Smooth muscle cell (in vitro differentiated cells): ENCODE data around the gene DNAH14. TPM values are rescaled to one million over a fixed set of nuclear protein-coding genes. Genes with fewer than 3 reads are reported as not detected.

Experiments
- DNase-seq: peaks from one replicate; lab custom pipeline; 2025; ENCODE audit not compliant: unreplicated experiment; lab: John Stamatoyannopoulos, UW
- H2AFZ ChIP-seq: fragments of 200-600 bp; sonication (generic); 2 replicates; pipeline ENCODE4 v1.6.0; 2016; ENCODE audit warnings: antibody characterized with exemption, low read depth, mild to moderate bottlenecking
- H3F3A ChIP-seq: fragments of 200-600 bp; sonication (generic); 2 replicates; pipeline ENCODE4 v1.6.0; 2017; ENCODE audit warnings: antibody characterized with exemption, low read depth
- H3K27ac ChIP-seq: fragments of 200-600 bp; sonication (generic); 2 replicates; pipeline ENCODE4 v1.5.1; 2016; ENCODE audit warnings: low read depth, mild to moderate bottlenecking
- H3K27me3 ChIP-seq: fragments of 200-600 bp; sonication (generic); 2 replicates; pipeline ENCODE4 v1.6.1; 2016; ENCODE audit warnings: low read depth, mild to moderate bottlenecking
- H3K36me3 ChIP-seq: fragments of 200-600 bp; sonication (generic); 2 replicates; pipeline ENCODE4 v1.5.1; 2016; ENCODE audit warnings: low read depth
- H3K4me1 ChIP-seq: fragments of 200-600 bp; sonication (generic); 2 replicates; pipeline ENCODE4 v1.5.1; 2016; ENCODE audit warnings: low read depth
- H3K4me2 ChIP-seq: fragments of 200-600 bp; sonication (generic); 2 replicates; pipeline ENCODE4 v1.6.0; 2016; ENCODE audit warnings: mild to moderate bottlenecking
- H3K4me3 ChIP-seq: fragments of 200-600 bp; sonication (generic); 2 replicates; pipeline ENCODE4 v1.5.1; 2016; ENCODE audit warnings: mild to moderate bottlenecking
- H3K79me2 ChIP-seq: fragments of 200-600 bp; sonication (generic); 2 replicates; pipeline ENCODE4 v1.6.0; 2016; ENCODE audit warnings: low read depth, mild to moderate bottlenecking
- H3K9ac ChIP-seq: fragments of 200-600 bp; sonication (generic); 2 replicates; pipeline ENCODE4 v1.6.0; 2016; ENCODE audit warnings: low read depth
- H3K9me3 ChIP-seq: fragments of 200-600 bp; sonication (generic); replicated peaks from 2 replicates; pipeline ENCODE4 v1.5.1; 2016; ENCODE audit warnings: low read depth
- H4K20me1 ChIP-seq: fragments of 200-600 bp; sonication (generic); 2 replicates; pipeline ENCODE4 v1.6.0; 2016; ENCODE audit warnings: low read depth
- WGBS: methylation state at CpG from one replicate; pipeline ENCODE4 v1.1.7; 2016; ENCODE audit warnings: low lambda C conversion rate; 5-methylcytosine and 5-hydroxymethylcytosine counted together
- polyA plus RNA-seq: library from polyadenylated mRNA; unstranded; fragments of >200 nt; fragmentation: Nextera tagmentation; extraction: Ambion mirVana; gene quantifications from 2 replicates; pipeline ENCODE4 v1.2.1, GENCODE V29; 2016
- total RNA-seq: library from RNA; depleted of rRNA; stranded (reverse); fragments of >200 nt; gene quantifications from 2 replicates; pipeline ENCODE4 v1.2.3, GENCODE V29; 2014
- TF ChIP-seq, protein P1 (sequence below): fragments of 200-600 bp; sonication (generic); IDR thresholded peaks from 2 replicates; pipeline ENCODE4 v1.5.1; 2017; ENCODE audit warnings: borderline replicate concordance, mild to moderate bottlenecking, antibody characterized with exemption; ENCODE audit not compliant: insufficient read depth, poor library complexity, severe bottlenecking

The DNAH14 gene
- total and polyA plus RNA-seq, 2 experiments from 2014 or later: 9.4 to 44.0 TPM

DNA sequence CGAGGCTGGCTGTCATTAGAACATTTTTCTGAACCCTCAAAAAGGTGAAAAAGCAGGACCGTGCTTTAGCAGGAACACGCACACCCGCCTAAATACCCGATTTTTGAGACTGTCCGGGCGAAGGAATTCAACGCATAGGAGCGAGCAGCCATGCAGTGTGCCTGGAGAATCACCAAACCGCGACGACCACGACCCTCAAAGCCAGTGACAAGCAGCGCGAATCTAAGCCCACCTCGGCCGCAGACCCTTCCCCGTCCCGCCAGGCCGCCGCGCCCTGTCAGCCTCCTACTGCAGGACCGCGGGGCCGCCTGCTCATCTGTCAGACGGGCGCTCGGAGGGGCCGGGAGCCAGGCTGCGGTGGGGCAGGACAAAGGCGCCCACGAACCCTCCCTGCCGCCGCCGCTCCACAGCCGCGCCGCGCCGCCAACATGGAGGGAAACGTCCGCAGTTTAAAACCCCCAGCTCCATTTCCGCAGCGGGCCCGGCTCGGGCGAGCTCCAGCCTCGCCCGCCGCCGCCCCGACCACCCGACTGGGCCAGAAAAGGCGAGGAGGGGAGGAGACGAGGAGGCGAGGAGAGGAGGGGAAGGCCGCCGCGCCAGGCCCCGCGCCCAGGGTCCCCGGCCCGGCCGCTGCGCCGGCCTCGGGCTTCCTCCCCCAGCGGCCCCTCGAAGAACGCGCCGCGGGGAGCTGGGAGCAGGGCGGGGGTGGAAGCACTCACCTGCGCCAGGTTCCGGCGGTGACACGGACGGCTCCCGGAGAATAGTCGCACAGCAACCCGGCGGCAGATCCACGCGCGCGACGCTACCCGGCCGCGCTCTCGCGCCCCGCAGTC lies 498.0 kb downstream of the DNAH14 start, which contains the start of gene LBR:
LBR (minus strand) TSS at position 804 of the 833 bp plus-strand sequence. CDS start 3,963 bp downstream, outside the sequence.
- under 1% methylated on average over 61 of the region's 94 CpGs for whole genome bisulfite sequencing
- Histone ChIP-seq H3K4me3 (peak within 1 kb of the TSS; percentile 96), H3K27me3 (no peaks in the 10 kb centered on the region), H3K9me3 (no peaks in the 10 kb centered on the region), H3F3A (peaks cover 5% of the 10 kb centered on the region), H3K9ac (peak within 1 kb of the TSS; percentile 80), H3K79me2 (peaks cover 51% of the 10 kb centered on the region), H2AFZ (peak within 1 kb of the TSS; percentile 98), H4K20me1 (peaks cover 49% of the 10 kb centered on the region), H3K27ac (peak within 1 kb of the TSS; percentile 71), H3K36me3 (no peaks in the 10 kb centered on the region), H3K4me1 (peaks cover 32% of the 10 kb centered on the region), H3K4me2 (peak within 1 kb of the TSS; percentile 99)
- TF ChIP-seq, protein P1, sequence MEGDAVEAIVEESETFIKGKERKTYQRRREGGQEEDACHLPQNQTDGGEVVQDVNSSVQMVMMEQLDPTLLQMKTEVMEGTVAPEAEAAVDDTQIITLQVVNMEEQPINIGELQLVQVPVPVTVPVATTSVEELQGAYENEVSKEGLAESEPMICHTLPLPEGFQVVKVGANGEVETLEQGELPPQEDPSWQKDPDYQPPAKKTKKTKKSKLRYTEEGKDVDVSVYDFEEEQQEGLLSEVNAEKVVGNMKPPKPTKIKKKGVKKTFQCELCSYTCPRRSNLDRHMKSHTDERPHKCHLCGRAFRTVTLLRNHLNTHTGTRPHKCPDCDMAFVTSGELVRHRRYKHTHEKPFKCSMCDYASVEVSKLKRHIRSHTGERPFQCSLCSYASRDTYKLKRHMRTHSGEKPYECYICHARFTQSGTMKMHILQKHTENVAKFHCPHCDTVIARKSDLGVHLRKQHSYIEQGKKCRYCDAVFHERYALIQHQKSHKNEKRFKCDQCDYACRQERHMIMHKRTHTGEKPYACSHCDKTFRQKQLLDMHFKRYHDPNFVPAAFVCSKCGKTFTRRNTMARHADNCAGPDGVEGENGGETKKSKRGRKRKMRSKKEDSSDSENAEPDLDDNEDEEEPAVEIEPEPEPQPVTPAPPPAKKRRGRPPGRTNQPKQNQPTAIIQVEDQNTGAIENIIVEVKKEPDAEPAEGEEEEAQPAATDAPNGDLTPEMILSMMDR: no peak
- DNase-seq: peak; percentile 55

DNA sequence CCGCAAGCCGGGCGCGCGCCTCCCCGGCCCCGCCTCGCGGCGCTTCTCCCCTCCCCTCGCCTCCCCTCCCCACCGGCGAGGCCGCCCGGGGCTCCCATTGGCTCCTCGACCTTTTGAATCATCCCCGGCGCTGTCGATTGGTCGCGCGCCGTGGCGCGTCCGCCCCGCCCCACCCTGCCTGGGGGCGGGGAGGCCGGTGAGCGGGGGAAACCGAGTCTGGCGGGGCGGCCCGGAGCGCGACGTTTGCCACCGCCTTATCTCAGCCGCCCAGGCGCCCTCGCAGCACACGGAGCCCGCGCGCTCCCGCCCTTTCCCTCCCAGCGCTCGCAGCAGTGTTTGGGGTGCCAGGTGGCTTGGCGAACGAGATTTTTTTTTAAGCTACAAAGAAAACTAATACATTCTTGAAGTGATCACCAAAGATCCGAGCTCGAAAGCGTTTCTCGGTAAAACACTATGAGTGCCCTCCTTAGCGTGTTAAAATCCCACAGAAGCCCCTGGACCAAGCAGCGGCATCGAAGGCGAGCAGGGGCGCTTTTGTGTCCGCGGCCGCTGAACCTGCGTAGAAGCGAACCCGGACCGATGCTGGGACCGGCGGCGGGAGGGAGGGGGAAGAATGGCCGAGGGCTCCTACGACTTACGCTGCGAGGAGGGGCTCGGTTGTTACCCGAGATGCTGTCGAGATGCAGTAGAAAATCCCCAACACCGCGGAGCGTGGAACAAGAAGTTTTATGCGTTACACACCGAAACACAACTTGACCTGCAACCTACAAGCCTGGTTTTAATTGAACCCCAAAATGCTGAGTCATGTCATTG lies 498.8 kb downstream of the DNAH14 start:
- Histone ChIP-seq H4K20me1 (peaks cover 41% of the 10 kb centered on the region), H3K4me1 (peaks cover 32% of the 10 kb centered on the region), H3K9ac (peak overlapping the region; percentile 42), H3F3A (peaks cover 5% of the 10 kb centered on the region), H3K27ac (peak overlapping the region; percentile 29), H3K4me2 (peak overlapping the region; percentile 99), H3K9me3 (no peaks in the 10 kb centered on the region), H3K4me3 (peak overlapping the region; percentile 96), H2AFZ (peak overlapping the region; percentile 98), H3K36me3 (no peaks in the 10 kb centered on the region), H3K27me3 (no peaks in the 10 kb centered on the region), H3K79me2 (peaks cover 42% of the 10 kb centered on the region)
- TF ChIP-seq, protein P1: no peak
- WGBS: under 1% methylated on average over 46 of the region's 81 CpGs
- DNase-seq: peak; percentile 64

DNA sequence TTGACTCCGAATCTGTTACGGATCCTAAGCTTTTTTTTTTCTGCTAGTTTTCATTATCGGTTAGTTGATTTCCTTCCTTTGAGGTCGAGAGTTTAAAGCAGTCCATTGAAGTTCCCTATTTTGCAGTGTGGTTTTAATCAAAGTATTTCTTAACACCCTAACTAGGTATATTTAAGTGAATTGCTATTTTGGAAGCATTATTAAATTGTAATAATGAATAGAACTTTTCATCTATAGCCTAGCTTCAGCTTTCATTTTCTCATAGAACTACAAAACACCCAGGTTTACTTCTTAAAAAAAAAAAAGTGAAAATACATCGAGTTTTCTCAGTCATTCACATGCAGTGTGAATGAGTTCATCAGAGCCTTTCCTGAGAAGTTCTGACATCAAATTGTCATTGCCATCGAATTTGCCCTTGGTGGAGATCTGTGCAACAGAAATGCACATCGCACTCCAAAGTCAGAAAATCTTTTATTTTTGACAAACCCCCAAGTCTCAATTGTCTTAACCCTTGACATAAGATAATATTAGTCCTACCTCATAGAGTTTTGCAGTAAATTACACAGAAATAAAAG lies 499.5 kb downstream of the DNAH14 start:
- peaks cover 5% of the 10 kb centered on the region for H3F3A ChIP-seq
- H3K4me3 ChIP-seq: peak overlapping the region; percentile 96
- DNase-seq: no peak
- H4K20me1 ChIP-seq: peaks cover 34% of the 10 kb centered on the region
- H3K4me1 ChIP-seq: peaks cover 32% of the 10 kb centered on the region
- H3K9ac ChIP-seq: peak overlapping the region; percentile 42
- no peaks in the 10 kb centered on the region for H3K9me3 ChIP-seq
- H2AFZ ChIP-seq: peak overlapping the region; percentile 98
- peak overlapping the region; percentile 99 for H3K4me2 ChIP-seq
- H3K27ac ChIP-seq: no peak overlapping the region
- no peaks in the 10 kb centered on the region for H3K27me3 ChIP-seq
- 23% methylated on average over 7 of the region's 7 CpGs for WGBS
- peaks cover 35% of the 10 kb centered on the region for H3K79me2 ChIP-seq
- no peaks in the 10 kb centered on the region for H3K36me3 ChIP-seq
- TF ChIP-seq, protein P1: no peak
